Activated gamma-delta T cell treated with Interleukin-2 at 50 U/mL for 16 hours (primary cell): ENCODE measurements around the gene NUDT9.
"Not testable (repeated sequence)": the region's sequence is repeated elsewhere in the genome, so short reads cannot be mapped to it uniquely, and the experiment has no call there.

ENCODE experiments used
- DNase-seq: peaks from one replicate; pipeline ENCODE4 v3.0.0-alpha.2; 2020

NUDT9 gene

DNA sequence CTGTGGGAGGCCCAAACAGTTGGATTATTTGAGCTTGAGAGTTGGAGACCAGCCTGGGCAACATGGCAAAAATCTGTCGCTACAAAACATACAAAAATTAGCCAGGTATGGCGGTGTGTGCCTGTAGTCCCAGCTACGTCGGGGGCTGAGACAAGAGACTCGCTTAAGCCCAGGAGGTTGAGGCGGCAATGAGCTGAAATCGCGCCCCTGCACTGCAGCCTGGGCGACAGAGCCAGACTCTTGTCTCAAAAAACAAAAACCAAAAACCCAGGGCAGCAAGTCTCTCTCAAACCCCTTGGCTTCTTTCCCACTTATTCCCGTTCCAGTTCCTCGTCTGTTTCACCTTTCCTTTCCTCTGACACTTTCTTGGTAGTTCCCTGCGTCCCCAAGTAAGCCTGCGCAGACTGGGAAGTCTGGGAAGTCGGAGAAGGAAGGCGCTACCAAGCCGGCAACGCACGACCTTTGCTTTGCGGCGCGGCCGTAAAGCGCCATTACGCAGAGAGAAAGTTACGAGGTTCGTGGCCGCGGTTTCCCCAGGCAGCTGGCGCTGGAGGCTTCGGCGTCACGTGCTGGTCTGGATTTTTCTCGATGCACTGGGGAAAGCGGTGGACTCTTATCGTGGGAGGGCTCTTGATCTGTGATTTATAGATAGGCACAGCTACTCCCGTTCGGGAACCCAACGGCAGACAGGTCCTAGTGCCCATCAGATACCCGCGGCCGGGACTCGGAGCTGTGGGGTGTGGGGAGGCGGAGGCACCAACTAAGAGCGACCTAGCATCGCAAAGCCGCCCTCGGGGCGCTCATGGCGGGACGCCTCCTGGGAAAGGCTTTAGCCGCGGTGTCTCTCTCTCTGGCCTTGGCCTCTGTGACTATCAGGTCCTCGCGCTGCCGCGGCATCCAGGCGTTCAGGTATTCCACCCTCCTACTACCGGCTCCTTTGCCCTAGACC lies at the start of gene NUDT9:
TSS of gene NUDT9 (plus strand) at position 470 of the 949 bp plus-strand sequence. CDS start at position 803, 333 bp downstream.
- peak; percentile 79 for DNase-seq

- DNase-seq = no peak
These were observed 46.6 kb upstream of the NUDT9 start for GRCh38 chr4:87375719-87376291.

GRCh38 chr4:87377816-87378215 lies 44.6 kb upstream of the NUDT9 start:
- no peak for DNase-seq

- no peak for DNase-seq
These were observed 40.3 kb upstream of the NUDT9 start for GRCh38 chr4:87382116-87382515.

- DNase-seq = no peak
These were observed 39.4 kb upstream of the NUDT9 start for GRCh38 chr4:87382931-87383330.

- not testable (repeated sequence) for DNase-seq
These were observed 37.8 kb upstream of the NUDT9 start for GRCh38 chr4:87384466-87385132.

GRCh38 chr4:87387237-87387636 lies 35.1 kb upstream of the NUDT9 start:
- no peak for DNase-seq

GRCh38 chr4:87388901-87389300 lies 33.5 kb upstream of the NUDT9 start:
- no peak for DNase-seq

DNA sequence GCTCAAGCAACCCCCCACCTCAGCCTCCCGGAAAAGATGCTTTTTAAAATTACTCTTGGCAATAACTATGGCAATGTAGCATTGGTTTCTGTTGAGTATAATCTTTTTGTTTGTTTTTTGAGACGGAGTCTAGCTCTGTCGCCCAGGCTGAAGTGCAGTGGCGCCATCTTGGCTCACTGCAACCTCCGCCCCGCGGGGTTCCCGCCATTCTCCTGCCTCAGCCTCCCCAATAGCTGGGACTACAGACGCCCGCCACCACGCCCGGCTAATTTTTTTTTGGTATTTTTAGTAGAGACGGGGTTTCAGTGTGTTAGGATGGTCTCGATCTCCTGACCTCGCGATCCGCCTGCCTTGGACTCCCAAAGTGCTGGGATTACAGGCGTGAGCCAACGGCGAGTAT lies 32.3 kb upstream of the NUDT9 start:
- DNase-seq = not testable (repeated sequence)

DNA sequence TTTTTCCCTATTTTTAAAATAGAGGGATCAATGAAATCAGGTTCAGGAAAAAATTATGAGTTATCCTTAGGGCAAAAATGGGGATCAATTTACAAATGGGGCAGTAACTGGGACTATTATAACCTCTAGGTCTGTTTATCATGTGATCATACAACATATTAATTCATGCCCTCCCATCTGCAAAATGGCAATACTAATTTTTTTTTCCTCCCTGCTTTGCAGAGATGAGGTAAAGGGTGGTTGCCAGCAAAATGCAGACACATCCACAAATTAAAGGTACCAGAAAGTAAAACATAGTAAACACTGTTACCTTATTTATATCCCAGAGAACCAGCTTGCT lies 31.9 kb upstream of the NUDT9 start:
- no peak for DNase-seq

GRCh38 chr4:87390891-87391575 lies 31.3 kb upstream of the NUDT9 start, which contains the start of gene HSD17B11:
Gene HSD17B11, minus strand, starts transcription at chr4:87391188. Its CDS starts 118 bp downstream, at chr4:87391070.
- peak; percentile 80 for DNase-seq

DNA sequence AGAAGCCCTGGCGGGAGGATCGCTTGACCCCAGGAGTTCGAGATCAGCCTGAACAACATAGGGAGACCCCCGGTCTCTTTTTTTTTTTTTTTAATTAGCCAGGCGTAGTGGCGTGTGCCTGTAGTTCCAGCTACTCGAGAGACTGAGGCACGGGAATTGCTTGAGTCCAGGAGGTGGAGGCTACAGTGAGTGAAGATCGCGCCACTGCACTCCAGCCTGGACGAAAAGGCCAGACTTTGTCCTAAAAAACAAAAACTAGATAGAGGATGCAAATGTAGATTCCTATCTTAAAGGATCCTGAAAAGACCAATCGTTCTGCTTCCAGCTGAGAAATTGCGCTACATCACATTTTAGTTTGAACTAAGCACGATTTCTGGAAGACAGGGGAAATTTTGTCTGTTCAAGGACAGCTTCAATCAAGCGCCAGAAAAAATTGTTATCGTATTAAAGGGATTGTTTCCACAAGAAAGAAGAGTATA lies 30.8 kb upstream of the NUDT9 start:
- no peak for DNase-seq

DNA sequence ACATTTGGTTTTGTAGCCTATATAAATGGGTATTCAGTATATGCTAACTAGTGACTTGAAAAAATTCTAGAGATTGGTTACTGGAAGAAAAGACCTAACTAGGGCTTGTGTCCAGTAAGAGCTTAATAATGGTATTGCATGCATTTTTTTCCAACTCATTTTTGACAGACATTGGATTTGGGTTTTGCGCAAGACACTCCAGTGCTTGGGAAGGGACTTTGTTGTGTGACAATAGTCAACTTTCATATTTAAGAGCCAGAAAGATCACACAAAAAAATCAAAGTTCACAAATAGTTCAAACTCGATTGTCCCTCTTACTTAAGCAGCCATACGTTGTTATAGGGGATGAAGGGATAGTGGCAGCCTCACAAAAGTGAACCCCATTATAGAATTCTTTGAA lies 30.2 kb upstream of the NUDT9 start:
- DNase-seq = no peak

DNA sequence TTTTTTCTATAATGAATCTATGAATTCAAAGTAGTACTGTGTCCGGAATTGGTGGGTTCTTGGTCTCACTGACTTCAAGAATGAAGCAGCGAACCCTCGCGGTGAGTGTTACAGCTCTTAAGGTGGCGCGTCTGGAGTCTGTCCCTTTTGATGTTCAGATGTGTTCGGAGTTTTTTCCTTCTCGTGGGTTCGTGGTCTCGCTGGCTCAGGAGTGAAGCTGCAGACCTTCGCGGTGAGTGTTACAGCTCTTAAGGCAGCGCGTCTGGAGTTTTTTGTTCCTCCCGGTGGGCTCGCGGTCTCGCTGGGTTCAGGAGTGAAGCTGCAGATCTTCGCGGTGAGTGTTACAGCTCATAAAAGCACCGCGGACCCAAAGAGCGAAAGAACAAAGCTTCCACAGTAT lies 27.3 kb upstream of the NUDT9 start:
- DNase-seq = not testable (repeated sequence)

- not testable (repeated sequence) for DNase-seq
These were observed 26.5 kb upstream of the NUDT9 start for GRCh38 chr4:87395851-87396250.

DNA sequence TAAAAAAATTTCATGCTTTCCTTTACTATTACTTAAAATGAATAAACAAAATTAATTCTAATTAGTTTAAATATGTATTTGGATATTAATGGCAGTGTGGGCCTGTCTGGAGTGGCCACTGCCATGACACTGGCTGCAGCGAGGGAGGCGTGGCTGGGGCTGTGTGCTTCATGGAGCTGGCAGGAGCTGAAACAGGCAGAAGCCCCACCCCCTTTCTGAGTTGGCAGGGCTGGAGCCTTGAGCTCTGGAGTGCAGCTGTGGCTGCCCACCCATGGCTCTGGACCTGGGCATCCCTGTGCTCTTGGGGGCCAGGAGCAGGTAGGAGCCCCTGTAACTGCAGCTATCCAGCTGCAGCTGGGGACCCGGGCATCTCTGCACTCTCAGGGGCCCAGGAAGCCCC lies 23.2 kb upstream of the NUDT9 start:
- no peak for DNase-seq

DNA sequence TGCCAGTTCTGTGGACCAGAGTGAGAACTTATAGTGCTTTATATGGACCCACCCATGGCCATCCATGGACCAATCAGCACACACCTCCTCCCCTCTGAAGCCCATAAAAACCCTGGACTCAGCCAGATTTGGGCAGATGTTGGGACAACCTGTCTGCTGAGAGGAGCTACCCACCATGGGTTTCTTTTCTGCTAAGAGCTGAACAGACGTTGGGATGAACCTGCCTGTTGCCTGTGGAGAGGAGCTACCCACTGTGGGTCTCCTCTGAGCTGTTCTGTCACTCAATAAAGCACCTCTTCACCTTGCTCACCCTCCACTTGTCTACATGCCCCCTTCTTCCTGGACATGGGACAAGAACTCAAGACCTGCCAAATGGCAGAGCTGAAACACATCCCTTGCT lies 22.4 kb upstream of the NUDT9 start:
- DNase-seq = no peak

- not testable (repeated sequence) for DNase-seq
These were observed 18.6 kb upstream of the NUDT9 start for GRCh38 chr4:87403732-87404131.

DNA sequence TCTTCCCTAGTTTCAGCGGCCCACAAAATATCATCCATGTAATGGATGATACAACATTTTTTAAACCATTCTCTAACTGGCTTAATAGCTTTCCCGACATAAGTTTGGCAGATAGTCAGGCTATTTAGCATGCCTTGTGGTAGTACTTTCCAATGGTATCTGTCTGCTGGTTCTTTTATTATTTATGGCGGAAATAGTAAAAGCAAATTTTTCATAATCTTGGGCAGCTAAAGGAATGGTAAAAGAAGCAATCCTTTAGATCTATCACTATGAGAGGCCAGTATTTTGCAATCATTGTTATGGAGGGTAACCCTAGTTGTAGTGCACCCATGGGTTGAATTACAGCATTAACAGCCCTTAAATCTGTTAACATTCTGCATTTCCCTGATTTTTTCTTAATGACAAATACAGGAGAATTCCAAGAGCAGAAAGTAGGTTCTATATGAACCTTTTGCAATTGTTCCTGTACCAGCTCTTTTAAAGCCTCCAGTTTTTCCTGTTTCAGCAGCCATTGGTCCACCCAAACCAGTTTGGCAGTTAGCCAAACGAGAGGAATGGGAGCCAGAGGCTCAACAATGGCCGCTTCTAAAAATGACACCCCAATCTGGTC lies 17.1 kb upstream of the NUDT9 start:
- DNase-seq = no peak

DNA sequence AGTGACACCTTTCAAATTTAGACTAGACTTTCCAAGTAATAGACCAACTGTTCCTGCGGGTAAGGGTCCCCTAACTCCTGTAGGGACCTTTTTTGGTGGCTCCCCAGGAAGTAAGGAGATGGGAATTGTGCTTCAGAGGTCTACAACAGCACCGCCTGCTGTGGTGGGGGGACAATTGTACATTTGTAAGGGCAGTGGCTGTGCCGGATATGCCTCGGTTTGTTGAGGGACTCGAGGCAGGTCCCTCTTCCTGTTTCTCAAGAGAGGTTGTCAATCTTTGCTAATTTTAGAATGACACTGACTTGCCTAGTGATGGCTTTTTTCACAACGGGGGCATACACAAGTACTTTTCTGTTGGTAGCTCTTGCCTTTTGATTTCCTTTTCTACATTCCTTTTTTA lies 15.9 kb upstream of the NUDT9 start:
- no peak for DNase-seq

GRCh38 chr4:87406902-87407301 lies 15.5 kb upstream of the NUDT9 start:
- DNase-seq = not testable (repeated sequence)

- no peak for DNase-seq
These were observed 12.9 kb upstream of the NUDT9 start for GRCh38 chr4:87409420-87409939.
